Measurements from ENCODE around the gene KATNAL2.

KATNAL2 gene

DNA sequence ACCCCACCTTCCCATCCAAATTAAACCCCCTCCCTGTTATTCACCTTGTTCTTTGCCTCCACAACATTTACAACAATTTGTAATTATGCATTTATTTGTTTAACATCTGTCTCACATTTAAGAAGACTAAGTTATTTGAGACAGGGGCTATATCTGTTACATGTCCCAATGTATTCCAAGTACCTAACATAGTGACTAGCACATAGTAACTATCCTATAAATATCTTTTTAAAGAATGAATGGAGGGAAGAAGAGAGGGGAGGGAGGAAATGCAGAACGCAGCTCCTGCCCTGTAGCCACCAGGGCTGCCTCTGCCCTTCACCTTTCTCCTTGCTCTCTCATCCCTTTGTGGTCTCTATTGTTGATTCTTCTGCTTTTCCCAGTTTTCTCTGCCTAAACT is 192.3 kb downstream of the KATNAL2 start:
- no peak for DNase-seq (ENCODE audit: low read depth in 2 of 2)
- TF ChIP-seq, protein P1, sequence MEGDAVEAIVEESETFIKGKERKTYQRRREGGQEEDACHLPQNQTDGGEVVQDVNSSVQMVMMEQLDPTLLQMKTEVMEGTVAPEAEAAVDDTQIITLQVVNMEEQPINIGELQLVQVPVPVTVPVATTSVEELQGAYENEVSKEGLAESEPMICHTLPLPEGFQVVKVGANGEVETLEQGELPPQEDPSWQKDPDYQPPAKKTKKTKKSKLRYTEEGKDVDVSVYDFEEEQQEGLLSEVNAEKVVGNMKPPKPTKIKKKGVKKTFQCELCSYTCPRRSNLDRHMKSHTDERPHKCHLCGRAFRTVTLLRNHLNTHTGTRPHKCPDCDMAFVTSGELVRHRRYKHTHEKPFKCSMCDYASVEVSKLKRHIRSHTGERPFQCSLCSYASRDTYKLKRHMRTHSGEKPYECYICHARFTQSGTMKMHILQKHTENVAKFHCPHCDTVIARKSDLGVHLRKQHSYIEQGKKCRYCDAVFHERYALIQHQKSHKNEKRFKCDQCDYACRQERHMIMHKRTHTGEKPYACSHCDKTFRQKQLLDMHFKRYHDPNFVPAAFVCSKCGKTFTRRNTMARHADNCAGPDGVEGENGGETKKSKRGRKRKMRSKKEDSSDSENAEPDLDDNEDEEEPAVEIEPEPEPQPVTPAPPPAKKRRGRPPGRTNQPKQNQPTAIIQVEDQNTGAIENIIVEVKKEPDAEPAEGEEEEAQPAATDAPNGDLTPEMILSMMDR (IDR thresholded peaks at IDR 0.05; ENCODE audit: low read depth, low read length) = no peak

GRCh38 chr18:47110492-47111274 is 193.3 kb downstream of the KATNAL2 start:
- no peak for DNase-seq (ENCODE audit: low read depth in 2 of 2)
- TF ChIP-seq, protein P1 (IDR thresholded peaks at IDR 0.05; ENCODE audit: low read depth, low read length) = no peak
- H3K4me3 ChIP-seq (replicated peaks in 1 of 2; ENCODE audit: low read depth in 2 of 2, low read length in 2 of 2) = no peak overlapping the region

More for the DNA sequence above, 192.3 kb downstream of the KATNAL2 start:
- H3K4me3 ChIP-seq (replicated peaks in 1 of 2; ENCODE audit: low read depth in 2 of 2, low read length in 2 of 2) = no peak overlapping the region

DNA sequence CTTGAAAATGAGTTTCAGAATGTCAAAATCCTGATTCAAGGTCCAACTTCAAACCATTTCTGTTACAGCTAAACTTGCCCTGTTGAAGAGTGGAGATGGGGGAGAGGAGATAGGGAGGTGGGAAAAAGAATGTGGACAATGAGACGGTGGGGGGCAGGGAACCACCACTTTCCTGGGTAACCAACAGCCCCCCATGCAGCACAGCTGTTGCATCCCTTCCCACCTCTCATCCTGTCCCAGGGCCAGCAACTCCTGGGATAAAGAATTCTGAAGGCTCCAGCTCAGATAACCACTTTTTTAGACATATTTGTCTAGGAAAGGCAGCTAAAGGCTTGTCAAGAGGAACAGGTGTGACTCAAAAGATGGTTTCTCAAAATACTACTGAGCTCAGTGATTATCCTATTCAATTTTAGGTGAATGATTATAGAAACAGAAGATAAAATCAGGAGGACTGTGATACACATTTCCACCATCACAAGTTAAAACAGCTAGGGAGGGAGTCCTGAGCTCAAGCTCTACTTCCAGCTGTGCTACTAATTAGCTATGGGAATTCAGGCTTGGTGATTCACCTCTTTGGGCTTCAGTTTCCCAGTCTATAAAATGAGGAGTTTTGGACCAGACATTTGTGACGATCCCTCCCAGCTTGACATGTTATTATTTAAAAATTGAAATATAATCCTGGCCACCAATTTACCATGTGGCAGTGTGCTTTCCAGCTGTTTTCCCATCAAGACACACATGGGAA is 196.6 kb downstream of the KATNAL2 start:
- TF ChIP-seq, protein P1 (IDR thresholded peaks at IDR 0.05; ENCODE audit: low read depth, low read length) = no peak
- no peak overlapping the region for H3K4me3 ChIP-seq (replicated peaks in 1 of 2; ENCODE audit: low read depth in 2 of 2, low read length in 2 of 2)
- DNase-seq (ENCODE audit: low read depth in 2 of 2) = no peak

DNA sequence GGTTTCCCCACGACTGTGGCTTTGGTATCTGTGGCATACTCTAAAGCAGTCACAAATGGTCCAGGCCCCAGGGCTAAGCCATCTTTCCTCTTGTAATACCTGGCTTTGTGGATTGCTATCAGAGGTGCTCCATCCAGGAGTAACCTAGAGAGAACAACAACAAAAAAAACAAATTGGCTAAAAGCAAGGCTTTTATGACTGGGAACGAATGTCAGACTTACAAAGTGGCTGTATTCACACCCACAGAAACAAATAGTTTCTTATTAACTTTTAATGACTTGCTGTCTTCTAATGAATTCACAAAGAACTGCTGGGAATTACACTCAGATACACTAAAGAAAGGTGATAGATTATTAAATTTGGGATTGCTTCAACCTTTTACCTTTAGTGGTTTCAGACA is 197.8 kb downstream of the KATNAL2 start:
- TF ChIP-seq, protein P1 (IDR thresholded peaks at IDR 0.05; ENCODE audit: low read depth, low read length) = no peak
- DNase-seq (ENCODE audit: low read depth in 2 of 2) = no peak
- H3K4me3 ChIP-seq (replicated peaks in 1 of 2; ENCODE audit: low read depth in 2 of 2, low read length in 2 of 2) = no peak overlapping the region

GRCh38 chr18:47118981-47119380 is 201.6 kb downstream of the KATNAL2 start:
- TF ChIP-seq, protein P1 (IDR thresholded peaks at IDR 0.05; ENCODE audit: low read depth, low read length) = no peak
- peak; percentile 11 to 52 for DNase-seq (ENCODE audit: low read depth in 2 of 2)
- H3K4me3 ChIP-seq (replicated peaks in 1 of 2; ENCODE audit: low read depth in 2 of 2, low read length in 2 of 2) = no peak overlapping the region

DNA sequence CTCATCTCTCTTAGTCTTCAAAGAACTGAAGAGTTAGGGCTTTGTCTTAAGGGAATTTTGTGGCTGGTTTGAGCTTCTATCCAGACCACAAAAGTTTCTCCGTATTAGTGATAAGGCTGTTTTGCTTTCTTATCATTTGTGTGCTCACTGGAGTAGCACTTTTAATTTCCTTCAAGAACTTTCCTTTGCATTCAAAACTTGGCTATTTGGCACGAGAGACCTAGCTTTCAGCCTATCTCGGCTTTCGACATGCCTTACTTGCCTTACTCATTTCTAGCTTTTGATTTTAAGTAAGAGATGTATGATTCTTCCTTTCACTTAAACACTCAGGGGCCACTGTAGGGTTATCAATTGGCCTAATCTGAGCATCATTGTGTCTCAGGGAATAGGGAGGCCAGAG is 203.0 kb downstream of the KATNAL2 start:
- H3K4me3 ChIP-seq (replicated peaks in 1 of 2; ENCODE audit: low read depth in 2 of 2, low read length in 2 of 2) = no peak overlapping the region
- peak in 1 of 2 donors; percentile 15 for DNase-seq (ENCODE audit: low read depth in 2 of 2)
- TF ChIP-seq, protein P1 (IDR thresholded peaks at IDR 0.05; ENCODE audit: low read depth, low read length) = no peak
